ENCODE results near the gene BMPER.

BMPER gene

DNA sequence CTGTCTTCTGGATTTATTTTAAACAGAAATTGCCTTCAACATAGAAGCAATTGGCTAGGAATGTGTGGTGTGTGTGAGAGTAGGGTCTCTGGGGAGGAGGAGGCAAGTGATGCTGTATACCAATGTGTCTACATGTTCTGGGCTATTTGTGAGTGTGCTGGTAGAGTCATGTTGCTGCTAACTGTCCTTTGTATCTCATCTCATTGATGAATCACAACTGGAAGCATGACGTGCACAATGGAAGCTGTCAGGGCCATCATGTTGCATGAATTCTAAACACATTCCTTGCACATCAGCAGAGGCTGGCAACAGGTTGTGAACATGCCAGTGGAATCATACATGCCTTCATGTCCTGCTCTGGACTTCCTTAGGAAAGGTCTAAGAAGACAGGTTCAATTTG, 199.7 kb downstream of the BMPER start:
- no peak for DNase-seq

DNA sequence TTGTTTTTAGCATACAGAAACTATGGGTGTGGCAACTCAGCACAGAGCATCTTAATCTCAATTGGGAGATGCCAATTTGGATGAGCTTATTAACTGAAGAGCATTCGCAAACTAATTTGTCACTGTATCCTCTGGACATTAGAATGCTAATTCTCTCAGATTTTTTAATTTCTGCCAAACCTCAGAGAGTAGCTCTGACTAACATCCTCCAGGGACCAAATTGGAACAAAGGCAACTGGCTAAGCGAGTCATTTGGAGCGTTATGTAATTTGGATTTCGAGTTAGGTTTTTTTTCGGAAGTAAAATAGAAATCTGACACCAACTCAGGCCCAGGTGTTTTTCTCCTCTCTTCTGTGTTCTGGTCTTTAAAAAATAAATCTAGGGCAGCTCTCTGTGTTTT, 201.9 kb downstream of the BMPER start:
- DNase-seq, result no peak

DNA sequence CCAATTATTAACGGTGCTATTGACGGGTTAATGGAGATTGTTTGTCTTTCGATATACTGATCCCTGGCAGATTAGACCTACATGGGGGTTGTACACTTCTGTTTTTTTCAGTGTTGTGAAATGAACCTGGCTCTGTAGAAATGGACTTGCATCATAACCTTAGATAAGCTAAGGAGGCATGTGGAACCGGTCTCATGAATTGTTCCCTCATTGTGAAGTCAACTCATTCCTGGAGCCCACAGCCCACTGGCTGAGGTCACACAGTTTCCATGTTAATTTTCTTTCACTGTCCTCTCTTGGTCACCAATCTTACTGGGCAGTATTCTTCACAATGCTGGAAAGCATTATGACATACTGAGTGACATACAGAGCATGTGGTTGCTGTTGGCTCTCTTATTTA, 202.8 kb downstream of the BMPER start:
- no peak for DNase-seq

DNA sequence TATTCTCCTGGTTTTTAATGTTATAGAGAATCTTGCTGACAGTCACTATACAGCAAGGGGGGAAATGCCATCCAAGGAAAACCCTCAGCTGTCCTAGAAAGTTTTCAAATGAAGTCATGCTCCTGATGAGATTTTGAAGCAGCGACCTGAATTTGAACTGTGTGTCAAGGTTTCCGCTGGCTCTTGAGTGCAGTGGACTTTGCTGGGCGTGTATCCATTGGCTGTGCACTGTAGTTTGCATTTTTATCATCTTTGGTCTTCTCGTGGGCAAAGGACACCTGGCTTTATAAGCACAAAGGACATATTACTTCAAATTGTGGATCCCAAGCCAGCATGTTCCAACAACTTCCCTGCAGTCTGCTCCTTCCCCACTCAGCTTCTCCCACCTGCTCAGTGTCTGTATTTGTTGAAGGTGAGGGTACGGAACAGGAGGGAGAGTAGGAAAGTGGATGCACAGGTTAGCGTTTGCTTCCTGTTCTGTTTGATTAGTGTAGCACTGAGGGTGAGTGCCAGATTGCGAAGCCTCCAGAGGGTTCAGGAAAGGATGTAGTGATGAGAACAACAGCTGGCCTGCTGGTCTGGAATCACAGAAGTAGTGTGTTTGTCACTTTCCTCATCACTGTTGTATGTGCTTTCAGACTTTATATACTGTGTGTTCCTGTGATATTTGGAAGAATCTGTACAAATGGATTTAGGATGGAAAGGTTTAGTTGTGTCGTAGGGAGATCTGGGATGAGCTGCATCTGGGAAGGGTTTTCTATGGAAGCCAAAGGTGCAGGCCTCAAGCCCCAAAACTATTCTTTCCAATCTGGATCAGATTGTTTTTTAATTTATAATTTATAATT, 204.8 kb downstream of the BMPER start:
- DNase-seq, result no peak

DNA sequence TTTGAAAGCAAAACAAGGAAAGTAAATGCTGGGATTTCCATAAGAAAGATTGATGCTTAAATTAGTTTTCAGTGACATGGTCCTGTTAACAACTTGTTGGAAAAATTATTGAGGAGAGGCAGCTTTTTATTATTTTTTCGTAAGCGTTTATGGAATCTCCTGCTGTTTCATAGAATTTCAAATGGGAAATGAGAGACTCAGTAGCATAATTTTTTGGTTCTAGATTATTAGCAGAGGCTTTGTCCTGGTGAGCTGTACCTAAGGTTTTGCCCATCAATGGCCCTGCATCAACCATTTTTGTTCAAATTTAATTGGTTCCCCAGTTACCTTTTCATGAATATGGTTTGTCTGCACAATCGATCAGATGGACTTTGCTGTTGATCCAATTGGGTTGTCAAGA, 205.7 kb downstream of the BMPER start:
- DNase-seq, result no peak

DNA sequence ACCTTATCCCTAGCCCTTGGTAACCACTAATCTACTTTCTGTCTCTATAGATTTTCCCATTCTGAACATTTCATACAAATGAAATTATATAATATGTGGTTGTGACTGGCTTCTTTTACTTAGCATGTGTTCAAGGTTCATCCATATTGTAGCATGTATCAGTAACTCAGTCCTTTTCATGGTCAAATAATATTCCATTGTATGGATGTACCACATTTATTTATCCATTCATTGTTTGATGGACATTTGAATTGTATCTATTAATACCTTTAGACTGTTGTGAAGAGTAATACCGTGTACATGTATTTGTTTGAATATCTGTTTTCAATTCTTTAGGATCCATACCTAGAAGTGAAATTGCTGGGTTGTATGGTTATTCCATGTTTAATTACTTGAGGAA, 210.2 kb downstream of the BMPER start:
- no peak for DNase-seq

DNA sequence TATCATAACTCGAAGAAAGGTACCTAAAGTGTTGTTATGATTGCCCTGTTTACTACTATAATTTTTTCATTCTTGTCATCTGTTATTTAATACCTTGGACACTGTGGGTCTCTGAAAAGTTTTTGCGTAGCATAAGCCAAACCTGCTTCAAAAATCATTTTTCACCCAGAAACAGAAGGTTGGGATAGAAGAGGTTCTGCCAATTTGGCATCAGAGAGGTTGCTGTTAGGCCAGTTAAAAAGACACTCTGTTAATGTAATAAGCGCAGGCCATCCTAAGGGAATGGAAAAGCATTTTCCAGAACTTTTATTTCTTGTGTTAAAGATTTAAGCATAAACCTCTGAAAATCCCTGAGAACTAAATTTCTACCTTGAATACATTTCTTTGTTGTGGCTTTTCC, 212.2 kb downstream of the BMPER start:
- DNase-seq, result no peak

DNA sequence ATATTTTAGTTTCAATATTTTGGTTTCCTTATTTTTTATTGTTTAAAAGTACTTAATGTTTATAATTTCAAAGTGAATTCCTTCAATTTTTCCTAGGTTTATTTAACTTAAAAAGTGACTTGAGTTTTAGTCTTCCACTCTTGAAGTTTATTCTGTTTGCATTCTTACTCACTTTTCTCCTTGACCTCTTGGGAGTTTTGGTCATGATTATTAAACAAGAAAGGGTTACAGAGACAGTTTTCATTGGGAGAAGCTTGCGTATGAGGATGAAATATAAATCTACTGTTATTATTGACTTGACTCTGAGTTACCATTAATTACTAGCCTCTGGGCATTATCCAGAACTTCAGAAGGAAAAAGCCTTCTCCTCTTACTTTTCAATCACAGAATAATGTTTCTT, 216.0 kb downstream of the BMPER start:
- DNase-seq, result no peak

DNA sequence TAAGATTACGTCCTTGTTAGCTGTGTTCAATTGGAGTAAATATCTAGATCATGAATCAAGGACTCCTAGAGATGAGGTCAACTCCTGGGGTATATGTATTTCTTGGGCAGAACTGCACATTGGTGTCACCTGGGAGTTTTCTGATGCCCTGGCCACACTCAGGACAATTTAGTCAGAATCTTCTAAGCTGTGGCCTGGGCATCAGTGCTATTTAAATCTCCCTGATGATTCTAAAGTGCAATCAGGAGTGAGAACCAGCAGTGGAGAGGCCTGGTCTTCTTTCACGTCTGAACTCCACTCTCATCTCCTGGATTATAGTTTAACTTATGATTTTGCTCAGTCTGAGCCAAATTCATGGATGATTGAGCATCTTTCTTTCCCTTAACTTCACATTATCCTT, 218.0 kb downstream of the BMPER start:
- DNase-seq, result no peak

DNA sequence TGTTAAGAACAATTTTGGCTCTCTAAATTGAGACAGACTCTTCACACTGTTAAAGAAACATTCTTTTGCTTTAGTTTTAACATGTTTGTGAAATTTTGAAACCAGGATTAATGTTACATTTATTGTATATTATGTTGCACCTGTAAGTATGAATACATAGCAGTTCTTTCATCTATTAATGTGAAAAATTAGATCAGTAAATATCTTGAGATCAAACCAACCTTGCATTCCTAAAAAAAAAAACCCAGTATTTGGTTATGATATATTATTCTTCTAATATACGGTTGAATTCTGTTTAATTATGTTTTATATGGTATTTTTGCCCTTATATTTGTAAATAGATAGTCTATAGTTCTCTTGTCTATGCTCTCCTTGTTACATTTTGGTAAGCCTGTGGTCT, 219.4 kb downstream of the BMPER start:
- DNase-seq, result no peak

GRCh38 chr7:34128762-34129161, 223.4 kb downstream of the BMPER start:
- no peak for DNase-seq

- no peak for DNase-seq
Measured at GRCh38 chr7:34130558-34131295, 225.4 kb downstream of the BMPER start.

GRCh38 chr7:34131371-34131770, 226.0 kb downstream of the BMPER start:
- no peak for DNase-seq

- no peak for DNase-seq
Measured at GRCh38 chr7:34133356-34133982, 228.1 kb downstream of the BMPER start.

GRCh38 chr7:34133983-34134782, 228.8 kb downstream of the BMPER start:
- DNase-seq, result peak; percentile 49

GRCh38 chr7:34135924-34136323, 230.6 kb downstream of the BMPER start:
- no peak for DNase-seq

- DNase-seq, result peak; percentile 54
Measured at GRCh38 chr7:34136698-34137097, 231.4 kb downstream of the BMPER start.

DNA sequence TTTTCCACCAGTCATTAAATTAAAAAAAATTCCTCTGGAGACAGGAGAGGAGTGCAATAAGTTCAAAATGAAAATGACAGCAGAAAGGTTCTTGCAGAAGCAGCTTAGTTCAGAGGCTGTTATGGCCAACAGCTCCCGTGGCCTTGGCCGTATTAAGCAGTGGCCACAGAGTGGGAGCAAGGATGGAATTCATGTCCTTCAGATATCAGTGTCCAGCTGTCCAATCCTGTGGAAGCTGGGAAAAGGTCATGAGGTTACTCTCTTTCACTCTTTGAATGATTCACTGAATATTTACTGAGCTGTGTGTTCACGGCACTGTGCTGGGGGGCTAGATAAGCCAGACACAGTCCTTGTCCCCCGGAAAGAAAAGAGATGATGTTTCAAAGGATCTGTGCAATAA, 231.8 kb downstream of the BMPER start:
- no peak for DNase-seq

GRCh38 chr7:34138483-34138882, 233.1 kb downstream of the BMPER start:
- DNase-seq, result no peak

DNA sequence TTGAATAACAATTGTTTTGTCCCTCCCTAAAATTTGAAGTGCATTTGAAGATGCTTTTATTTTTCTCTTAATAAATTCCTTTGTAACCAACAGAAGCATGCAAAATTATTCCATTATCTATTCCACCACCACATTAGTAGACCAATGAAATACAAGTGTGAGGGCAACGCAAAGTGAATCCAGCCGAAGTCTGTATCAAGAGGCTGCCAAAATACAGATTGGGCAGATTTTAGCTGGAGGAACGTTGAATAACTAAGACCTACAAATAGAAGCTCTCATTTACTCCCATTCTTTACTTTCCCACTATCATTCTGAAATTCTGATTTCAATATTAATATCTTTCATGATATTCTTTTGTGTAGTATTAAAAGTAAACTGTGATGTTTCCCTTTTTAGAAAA, 233.7 kb downstream of the BMPER start:
- DNase-seq, result no peak

GRCh38 chr7:34140066-34140465, 234.7 kb downstream of the BMPER start:
- DNase-seq, result no peak

- DNase-seq, result no peak
Measured at GRCh38 chr7:34143402-34143801, 238.1 kb downstream of the BMPER start.

- DNase-seq, result no peak
Measured at GRCh38 chr7:34145603-34146002, 240.3 kb downstream of the BMPER start.

Measured in NCI-H1694 treated with DMSO at 0.1 percent for 48 hours (cell line).